ENCODE data around the gene TMEM273.

Gene TMEM273

GRCh38 chr10:49161411-49161997 lies 26.7 kb downstream of the TMEM273 start:
- DNase-seq, result no peak

- DNase-seq, result no peak
Observed at GRCh38 chr10:49160814-49161213, 27.4 kb downstream of the TMEM273 start.

GRCh38 chr10:49160110-49160509 lies 28.1 kb downstream of the TMEM273 start:
- no peak for DNase-seq

GRCh38 chr10:49158915-49159314 lies 29.3 kb downstream of the TMEM273 start:
- DNase-seq, result no peak

- no peak for DNase-seq
Observed at GRCh38 chr10:49158404-49158803, 29.8 kb downstream of the TMEM273 start.

GRCh38 chr10:49157229-49157628 lies 31.0 kb downstream of the TMEM273 start:
- no peak for DNase-seq

GRCh38 chr10:49154641-49155040 lies 33.5 kb downstream of the TMEM273 start:
- no peak for DNase-seq

GRCh38 chr10:49153971-49154370 lies 34.2 kb downstream of the TMEM273 start:
- no peak for DNase-seq

- no peak for DNase-seq
Observed at GRCh38 chr10:49153115-49153514, 35.1 kb downstream of the TMEM273 start.

- no peak for DNase-seq
Observed at GRCh38 chr10:49152663-49153062, 35.5 kb downstream of the TMEM273 start.

GRCh38 chr10:49152037-49152436 lies 36.2 kb downstream of the TMEM273 start:
- no peak for DNase-seq

GRCh38 chr10:49151481-49151880 lies 36.7 kb downstream of the TMEM273 start:
- no peak for DNase-seq

GRCh38 chr10:49151025-49151445 lies 37.2 kb downstream of the TMEM273 start:
- no peak for DNase-seq

- DNase-seq, result no peak
Observed at GRCh38 chr10:49150426-49150825, 37.8 kb downstream of the TMEM273 start.

- DNase-seq, result no peak
Observed at GRCh38 chr10:49149881-49150280, 38.3 kb downstream of the TMEM273 start.

- DNase-seq, result no peak
Observed at GRCh38 chr10:49144058-49144720, 44.0 kb downstream of the TMEM273 start.

- DNase-seq, result no peak
Observed at GRCh38 chr10:49143249-49143648, 44.9 kb downstream of the TMEM273 start.

- DNase-seq, result no peak
Observed at GRCh38 chr10:49141541-49142332, 46.5 kb downstream of the TMEM273 start.

- no peak for DNase-seq
Observed at GRCh38 chr10:49140304-49141177, 47.6 kb downstream of the TMEM273 start.

- DNase-seq, result no peak
Observed at GRCh38 chr10:49139846-49140195, 48.4 kb downstream of the TMEM273 start.

- no peak for DNase-seq
Observed at GRCh38 chr10:49139028-49139845, 49.0 kb downstream of the TMEM273 start.

GRCh38 chr10:49138361-49138891 lies 49.8 kb downstream of the TMEM273 start:
- DNase-seq, result no peak

All from stimulated activated CD4-positive, alpha-beta T cell treated with anti-CD3 and anti-CD28 coated beads, Interleukin-4, amount 100 ng/mL, for 1 hour (primary cell).